Bronchial epithelial cell (primary cell): ENCODE data around the gene SLC27A2. TPM values are rescaled to one million over a fixed set of nuclear protein-coding genes. Genes with fewer than 3 reads are reported as not detected.
"Not testable (repeated sequence)": the region's sequence is repeated elsewhere in the genome, so short reads cannot be mapped to it uniquely, and the experiment has no call there.

ENCODE experiments used
- DNase-seq: peaks from one replicate; pipeline ENCODE4 v3.0.0-alpha.2; 2010; ENCODE audit warnings: low read depth
- FAIRE-seq: peaks from 2 replicates; lab custom pipeline; 2011; peaks lifted over from hg19 to GRCh38; lab: Jason Lieb, UNC
- H3K27me3 ChIP-seq: 2 replicates; pipeline ENCODE4 v1.5.1; 2011; ENCODE audit warnings: low read length; ENCODE audit not compliant: control insufficient read depth, insufficient read depth
- H3K36me3 ChIP-seq: 2 replicates; pipeline ENCODE4 v1.5.1; 2011; ENCODE audit warnings: low read length; ENCODE audit not compliant: control insufficient read depth, insufficient read depth
- H3K4me3 ChIP-seq: 2 replicates; pipeline ENCODE4 v1.5.1; 2011; ENCODE audit warnings: mild to moderate bottlenecking, low read depth, low read length, control low read depth
- CTCF ChIP-seq: IDR thresholded peaks from 2 replicates; pipeline ENCODE4 v1.5.1; 2011; ENCODE audit warnings: mild to moderate bottlenecking, moderate library complexity, low read length, control low read depth, inconsistent platforms; ENCODE audit not compliant: insufficient read depth, severe bottlenecking
- total RNA-seq: library from RNA; depleted of rRNA; stranded (reverse); fragments of >200 nt; gene quantifications from 2 replicates; pipeline ENCODE4 v1.2.1, GENCODE V29; 2014

SLC27A2 gene
- total RNA-seq, 1 donor from 2014 or later = 1.3 TPM

- DNase-seq (no peak), FAIRE-seq (no peak)
- TF ChIP-seq CTCF = no peak
- Histone ChIP-seq H3K36me3 (no peaks in the 10 kb centered on the region), H3K4me3 (no peak overlapping the region), H3K27me3 (no peaks in the 10 kb centered on the region)
These were observed 14.9 kb upstream of the SLC27A2 start for GRCh38 chr15:50167110-50167509.

DNA sequence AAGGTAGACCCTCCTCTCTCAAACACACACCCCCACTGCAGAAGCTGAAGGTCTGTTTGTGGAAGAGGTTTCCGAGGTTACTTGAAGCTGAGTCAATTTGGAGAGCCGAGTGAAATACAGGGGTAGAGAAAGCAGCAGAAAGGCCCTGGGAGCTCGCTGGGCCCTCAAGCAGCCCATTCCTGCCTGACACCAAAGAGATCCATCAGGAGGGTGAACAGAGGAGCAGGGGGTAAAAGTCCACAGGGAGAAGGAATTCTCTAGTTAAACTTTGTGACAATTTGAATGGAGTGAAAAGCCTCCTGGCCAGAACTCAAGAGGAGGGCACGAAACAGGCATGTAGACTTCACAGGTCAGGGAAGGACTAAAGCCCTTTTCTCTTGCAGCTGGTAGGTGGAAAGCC, 13.6 kb upstream of the SLC27A2 start:
- FAIRE-seq (no peak), DNase-seq (no peak)
- Histone ChIP-seq H3K36me3 (no peaks in the 10 kb centered on the region), H3K27me3 (no peaks in the 10 kb centered on the region), H3K4me3 (no peak overlapping the region)
- TF ChIP-seq CTCF = no peak

DNA sequence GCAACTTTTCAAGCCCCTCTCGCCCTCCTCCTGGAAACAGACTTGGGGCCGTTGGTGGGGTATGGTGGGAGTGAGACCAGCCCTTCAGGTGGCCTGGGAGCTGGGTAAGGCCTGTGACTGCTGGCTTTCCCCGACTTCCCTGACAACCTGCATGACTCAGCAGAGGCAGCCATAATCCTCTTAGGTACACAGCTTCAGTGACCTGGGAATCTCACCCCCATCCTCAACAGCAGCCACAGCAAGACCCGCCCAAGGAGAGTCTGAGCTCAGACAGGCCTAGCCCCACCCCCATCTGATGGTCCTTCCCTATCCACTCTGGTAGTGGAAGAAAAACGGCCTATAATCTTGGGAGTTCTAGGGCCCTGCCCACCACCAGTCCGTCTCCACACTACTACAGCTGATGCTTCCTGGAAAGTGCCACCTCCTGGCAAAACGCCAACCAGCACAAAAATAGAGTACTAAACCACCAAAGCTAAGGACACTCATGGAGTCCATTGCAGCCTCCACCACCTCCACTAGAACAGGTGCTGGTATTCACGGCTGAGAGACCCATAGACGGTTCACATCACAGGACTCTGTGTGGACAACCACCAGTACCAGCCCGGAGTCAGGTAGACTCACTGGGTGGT, 13.1 kb upstream of the SLC27A2 start:
- Histone ChIP-seq H3K36me3 (no peaks in the 10 kb centered on the region), H3K27me3 (no peaks in the 10 kb centered on the region), H3K4me3 (no peak overlapping the region)
- DNase-seq (no peak), FAIRE-seq (no peak)
- TF ChIP-seq CTCF = no peak

DNA sequence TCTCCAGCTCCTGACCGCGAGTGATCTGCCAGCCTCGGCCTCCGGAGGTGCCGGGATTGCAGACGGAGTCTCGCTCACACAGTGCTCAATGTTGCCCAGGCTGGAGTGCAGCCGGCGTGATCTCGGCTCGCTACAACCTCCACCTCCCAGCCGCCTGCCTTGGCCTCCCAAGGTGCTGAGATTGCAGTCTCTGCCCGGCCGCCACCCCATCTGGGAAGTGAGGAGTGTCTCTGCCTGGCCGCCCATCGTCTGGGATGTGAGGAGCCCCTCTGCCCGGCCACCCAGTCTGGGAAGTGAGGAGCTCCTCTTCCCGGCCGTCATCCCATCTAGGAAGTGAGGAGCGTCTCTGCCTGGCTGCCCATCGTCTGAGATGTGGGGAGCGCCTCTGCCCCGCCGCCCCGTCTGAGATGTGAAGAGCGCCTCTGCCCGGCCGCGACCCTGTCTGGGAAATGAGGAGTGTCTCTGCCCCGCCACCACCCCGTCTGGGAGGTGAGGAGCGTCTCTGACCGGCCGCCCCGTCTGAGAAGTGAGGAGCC, 9.6 kb upstream of the SLC27A2 start:
- not testable (repeated sequence) for H3K36me3 ChIP-seq, DNase-seq, H3K4me3 ChIP-seq, FAIRE-seq, H3K27me3 ChIP-seq

- FAIRE-seq (no peak), DNase-seq (peak; percentile 39)
- Histone ChIP-seq H3K4me3 (no peak overlapping the region), H3K36me3 (no peaks in the 10 kb centered on the region), H3K27me3 (peaks cover 8% of the 10 kb centered on the region)
- no peak for TF ChIP-seq CTCF
These were observed 5.1 kb upstream of the SLC27A2 start for GRCh38 chr15:50176869-50177268.

- Histone ChIP-seq H3K4me3 (no peak overlapping the region), H3K27me3 (peaks cover 11% of the 10 kb centered on the region), H3K36me3 (no peaks in the 10 kb centered on the region)
- FAIRE-seq (no peak), DNase-seq (no peak)
- TF ChIP-seq CTCF = no peak
These were observed 1.9 kb upstream of the SLC27A2 start for GRCh38 chr15:50180091-50180490.
